Measurements from ENCODE around the gene KCNJ12.

- TF ChIP-seq, protein P1, sequence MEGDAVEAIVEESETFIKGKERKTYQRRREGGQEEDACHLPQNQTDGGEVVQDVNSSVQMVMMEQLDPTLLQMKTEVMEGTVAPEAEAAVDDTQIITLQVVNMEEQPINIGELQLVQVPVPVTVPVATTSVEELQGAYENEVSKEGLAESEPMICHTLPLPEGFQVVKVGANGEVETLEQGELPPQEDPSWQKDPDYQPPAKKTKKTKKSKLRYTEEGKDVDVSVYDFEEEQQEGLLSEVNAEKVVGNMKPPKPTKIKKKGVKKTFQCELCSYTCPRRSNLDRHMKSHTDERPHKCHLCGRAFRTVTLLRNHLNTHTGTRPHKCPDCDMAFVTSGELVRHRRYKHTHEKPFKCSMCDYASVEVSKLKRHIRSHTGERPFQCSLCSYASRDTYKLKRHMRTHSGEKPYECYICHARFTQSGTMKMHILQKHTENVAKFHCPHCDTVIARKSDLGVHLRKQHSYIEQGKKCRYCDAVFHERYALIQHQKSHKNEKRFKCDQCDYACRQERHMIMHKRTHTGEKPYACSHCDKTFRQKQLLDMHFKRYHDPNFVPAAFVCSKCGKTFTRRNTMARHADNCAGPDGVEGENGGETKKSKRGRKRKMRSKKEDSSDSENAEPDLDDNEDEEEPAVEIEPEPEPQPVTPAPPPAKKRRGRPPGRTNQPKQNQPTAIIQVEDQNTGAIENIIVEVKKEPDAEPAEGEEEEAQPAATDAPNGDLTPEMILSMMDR (IDR thresholded peaks at IDR 0.05) = no peak
- TF ChIP-seq EZH2 (IDR thresholded peaks at IDR 0.05) (no peak), EZH2phosphoT487 (IDR thresholded peaks at IDR 0.05) (no peak)
Observed at GRCh38 chr17:21462237-21462636, 86.1 kb downstream of the KCNJ12 start.
